OCI-LY7 (cell line): ENCODE measurements around the gene CAPS.
"Not testable (repeated sequence)": the region's sequence is repeated elsewhere in the genome, so short reads cannot be mapped to it uniquely, and the experiment has no call there.

ENCODE experiments used
- CTCF ChIP-seq: fragments of 200-600 bp; sonication (generic); conservative IDR thresholded peaks from 2 replicates; pipeline ENCODE4 v1.5.1; 2014; ENCODE audit warnings: mild to moderate bottlenecking, antibody characterized with exemption, low read length, moderate library complexity, mixed read lengths
- EZH2phosphoT487 ChIP-seq: fragments of 200-600 bp; sonication (generic); IDR thresholded peaks from 2 replicates; pipeline ENCODE4 v1.6.1; 2018; ENCODE audit warnings: low read depth, borderline replicate concordance, mild to moderate bottlenecking, mixed run types, antibody characterized with exemption, low read length, moderate library complexity, mixed read lengths

DNA sequence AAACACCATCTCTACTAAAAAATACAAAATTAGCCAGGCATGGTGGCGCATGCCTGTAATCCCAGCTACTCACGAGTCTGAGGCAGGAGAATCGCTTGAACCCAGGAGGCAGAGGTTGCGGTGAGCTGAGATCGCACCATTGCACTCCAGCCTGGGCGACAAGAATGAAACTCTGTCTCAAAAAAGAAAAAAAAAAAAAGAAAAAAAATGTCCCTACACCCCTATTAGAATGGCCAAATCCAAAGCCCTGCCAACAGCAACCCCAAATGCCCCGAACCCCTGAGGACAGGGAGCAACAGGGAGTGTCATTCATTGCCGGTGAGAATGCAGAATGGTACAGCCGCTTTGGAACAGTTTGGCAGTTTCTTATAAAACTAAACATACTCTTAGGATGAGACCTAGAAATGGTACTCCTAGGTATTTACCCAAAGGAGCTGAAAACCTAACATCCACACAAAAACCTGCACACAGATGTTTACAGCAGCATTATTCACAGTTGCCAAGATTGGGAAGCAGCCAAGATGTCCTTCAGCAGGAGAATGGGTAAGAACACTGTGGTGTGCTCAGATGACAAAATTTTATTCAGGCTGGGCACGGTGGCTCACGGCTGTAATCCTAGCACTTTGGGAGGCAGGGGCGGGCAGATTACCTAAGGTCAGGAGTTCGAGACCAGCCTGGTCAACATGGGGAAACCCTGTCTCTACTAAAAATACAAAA is 30.7 kb upstream of the CAPS start:
- not testable (repeated sequence) for TF ChIP-seq EZH2phosphoT487, CTCF
